Nephron (organoid): ENCODE data around the gene GNS.

Source experiments
- H3K27ac Mint-ChIP-seq, 3 experiments: 2 replicates each; pipeline ENCODE4 v1.8.0; 2020; ENCODE audit warnings: mixed read lengths in 3 of 3, mild to moderate bottlenecking in 2 of 3, moderate library complexity in 1 of 3
- H3K27me3 Mint-ChIP-seq: 2 replicates; pipeline ENCODE4 v1.8.0; 2021; ENCODE audit warnings: low read depth, mild to moderate bottlenecking, moderate library complexity, mixed read lengths
- H3K36me3 Mint-ChIP-seq: 2 replicates; pipeline ENCODE4 v1.8.0; 2020; ENCODE audit warnings: low read depth, mixed read lengths
- H3K4me1 Mint-ChIP-seq: 2 replicates; pipeline ENCODE4 v1.8.0; 2020; ENCODE audit warnings: mixed read lengths
- H3K4me3 Mint-ChIP-seq, 3 experiments: 2 replicates each; pipeline ENCODE4 v1.8.0; 2020; ENCODE audit warnings: mild to moderate bottlenecking in 3 of 3, mixed read lengths in 3 of 3, moderate library complexity in 2 of 3
- H3K9me3 Mint-ChIP-seq: 2 replicates; pipeline ENCODE4 v1.8.0; 2020; ENCODE audit warnings: mixed read lengths
- TF ChIP-seq, protein P1 (sequence below), 3 experiments: fragments of 200-600 bp; sonication (generic); IDR thresholded peaks; one replicate each; pipeline ENCODE4 v1.5.0; 2021; ENCODE audit warnings: antibody characterized with exemption in 3 of 3; ENCODE audit not compliant: unreplicated experiment in 3 of 3

The GNS gene

GRCh38 chr12:64736771-64737170 is 22.4 kb downstream of the GNS start:
- TF ChIP-seq, protein P1, sequence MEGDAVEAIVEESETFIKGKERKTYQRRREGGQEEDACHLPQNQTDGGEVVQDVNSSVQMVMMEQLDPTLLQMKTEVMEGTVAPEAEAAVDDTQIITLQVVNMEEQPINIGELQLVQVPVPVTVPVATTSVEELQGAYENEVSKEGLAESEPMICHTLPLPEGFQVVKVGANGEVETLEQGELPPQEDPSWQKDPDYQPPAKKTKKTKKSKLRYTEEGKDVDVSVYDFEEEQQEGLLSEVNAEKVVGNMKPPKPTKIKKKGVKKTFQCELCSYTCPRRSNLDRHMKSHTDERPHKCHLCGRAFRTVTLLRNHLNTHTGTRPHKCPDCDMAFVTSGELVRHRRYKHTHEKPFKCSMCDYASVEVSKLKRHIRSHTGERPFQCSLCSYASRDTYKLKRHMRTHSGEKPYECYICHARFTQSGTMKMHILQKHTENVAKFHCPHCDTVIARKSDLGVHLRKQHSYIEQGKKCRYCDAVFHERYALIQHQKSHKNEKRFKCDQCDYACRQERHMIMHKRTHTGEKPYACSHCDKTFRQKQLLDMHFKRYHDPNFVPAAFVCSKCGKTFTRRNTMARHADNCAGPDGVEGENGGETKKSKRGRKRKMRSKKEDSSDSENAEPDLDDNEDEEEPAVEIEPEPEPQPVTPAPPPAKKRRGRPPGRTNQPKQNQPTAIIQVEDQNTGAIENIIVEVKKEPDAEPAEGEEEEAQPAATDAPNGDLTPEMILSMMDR (IDR thresholded peaks at IDR 0.05; ENCODE audit: unreplicated experiment in 3 of 3) = no peak

DNA sequence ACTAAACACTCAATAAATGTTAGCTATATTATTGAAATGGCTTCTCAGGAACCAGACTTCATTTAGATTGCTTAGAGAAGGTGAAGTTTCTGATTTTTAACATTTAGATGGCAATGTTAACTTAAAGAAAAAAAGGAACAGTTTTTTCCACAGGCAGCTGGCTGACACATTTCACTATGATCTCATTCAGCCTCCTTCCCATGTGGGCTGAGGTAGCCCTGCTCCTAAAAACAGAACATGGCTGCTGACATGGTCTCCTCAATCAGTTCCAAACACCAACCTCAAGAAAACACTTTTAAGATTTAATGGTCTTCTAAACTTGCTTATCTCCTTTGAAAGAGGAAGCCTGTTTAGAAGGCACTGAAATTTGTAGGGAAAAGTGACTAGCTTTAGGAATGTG is 23.8 kb downstream of the GNS start:
- Mint-ChIP-seq H3K4me3 (no peak overlapping the region), H3K27me3 (no peaks in the 10 kb centered on the region), H3K9me3 (no peaks in the 10 kb centered on the region), H3K4me1 (peaks cover 19% of the 10 kb centered on the region), H3K36me3 (peaks cover 72% of the 10 kb centered on the region), H3K27ac (no peak overlapping the region)
- TF ChIP-seq, protein P1 (IDR thresholded peaks at IDR 0.05; ENCODE audit: unreplicated experiment in 3 of 3) = no peak

More at GRCh38 chr12:64736771-64737170, 22.4 kb downstream of the GNS start:
- Mint-ChIP-seq H3K27ac (no peak overlapping the region), H3K4me3 (no peak overlapping the region), H3K27me3 (no peaks in the 10 kb centered on the region), H3K9me3 (no peaks in the 10 kb centered on the region), H3K36me3 (peaks cover 72% of the 10 kb centered on the region), H3K4me1 (peaks cover 11% of the 10 kb centered on the region)

DNA sequence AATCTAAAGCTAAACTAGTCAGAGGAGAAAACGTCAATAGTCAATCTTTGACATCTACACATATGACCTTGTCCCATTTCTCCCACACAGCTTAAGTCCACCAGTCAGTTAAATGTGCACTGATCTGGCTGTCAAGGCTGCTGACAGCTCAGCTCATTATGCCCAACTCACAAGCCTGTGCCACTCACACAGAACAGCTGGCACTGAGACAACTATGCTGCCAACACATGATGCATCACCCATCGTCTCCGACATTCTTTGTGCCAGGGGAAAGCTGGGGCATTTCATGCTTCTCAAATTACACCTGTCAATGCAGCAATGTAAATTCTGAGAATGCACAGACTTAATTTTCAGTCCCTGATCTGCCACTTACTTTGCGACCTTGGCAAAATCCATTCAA is 25.3 kb downstream of the GNS start:
- no peak overlapping the region for H3K4me3 Mint-ChIP-seq
- H3K4me1 Mint-ChIP-seq = peaks cover 31% of the 10 kb centered on the region
- H3K36me3 Mint-ChIP-seq = peaks cover 65% of the 10 kb centered on the region
- no peaks in the 10 kb centered on the region for H3K27me3 Mint-ChIP-seq
- no peak overlapping the region for H3K27ac Mint-ChIP-seq
- TF ChIP-seq, protein P1 (IDR thresholded peaks at IDR 0.05; ENCODE audit: unreplicated experiment in 3 of 3) = no peak
- no peaks in the 10 kb centered on the region for H3K9me3 Mint-ChIP-seq

DNA sequence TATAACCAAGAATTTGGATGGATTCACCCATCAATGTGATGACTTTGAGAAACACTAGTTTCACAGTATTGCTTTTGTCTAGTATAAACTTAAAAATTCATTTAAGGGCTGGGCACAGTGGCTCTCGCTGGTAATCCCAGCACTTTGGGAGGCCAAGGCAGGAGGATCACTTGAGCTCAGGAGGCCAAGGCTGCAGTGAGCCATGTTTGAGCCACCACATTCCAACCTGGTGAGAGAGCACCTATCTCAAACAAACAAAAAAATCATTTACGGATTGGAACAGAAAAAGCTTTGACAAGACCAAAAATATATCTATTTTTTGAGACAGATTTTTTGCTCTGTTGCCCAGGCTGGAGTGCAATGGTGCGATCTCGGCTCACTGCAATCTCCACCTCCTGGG is 27.5 kb downstream of the GNS start:
- peaks cover 37% of the 10 kb centered on the region for H3K4me1 Mint-ChIP-seq
- H3K36me3 Mint-ChIP-seq = peaks cover 61% of the 10 kb centered on the region
- no peak overlapping the region for H3K4me3 Mint-ChIP-seq
- TF ChIP-seq, protein P1 (IDR thresholded peaks at IDR 0.05; ENCODE audit: unreplicated experiment in 3 of 3) = no peak
- no peaks in the 10 kb centered on the region for H3K27me3 Mint-ChIP-seq
- no peaks in the 10 kb centered on the region for H3K9me3 Mint-ChIP-seq
- no peak overlapping the region for H3K27ac Mint-ChIP-seq

DNA sequence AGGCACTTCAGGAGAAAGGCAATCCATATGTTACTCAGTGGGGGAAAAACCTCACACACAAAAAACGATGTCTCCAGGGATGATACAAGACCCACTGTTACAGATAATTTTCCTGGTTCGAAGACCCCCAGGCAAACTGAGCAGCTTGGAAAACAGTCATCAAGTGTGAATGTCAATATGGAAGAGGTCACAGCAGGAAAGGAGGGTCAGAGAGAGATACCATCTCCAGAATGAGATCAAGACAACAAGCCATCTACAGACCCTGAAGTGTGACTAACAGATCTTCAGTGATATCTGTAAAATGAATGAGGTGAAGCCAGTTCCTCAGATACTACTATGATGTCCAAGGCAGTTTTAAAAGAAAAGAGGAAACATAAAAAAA is 28.6 kb downstream of the GNS start:
- H3K4me1 Mint-ChIP-seq = peaks cover 37% of the 10 kb centered on the region
- TF ChIP-seq, protein P1 (IDR thresholded peaks at IDR 0.05; ENCODE audit: unreplicated experiment in 3 of 3) = no peak
- H3K4me3 Mint-ChIP-seq = no peak overlapping the region
- H3K27ac Mint-ChIP-seq = peak overlapping the region in 2 of 3 experiments; percentile 32 to 36
- H3K36me3 Mint-ChIP-seq = peaks cover 58% of the 10 kb centered on the region
- no peaks in the 10 kb centered on the region for H3K9me3 Mint-ChIP-seq
- no peaks in the 10 kb centered on the region for H3K27me3 Mint-ChIP-seq

DNA sequence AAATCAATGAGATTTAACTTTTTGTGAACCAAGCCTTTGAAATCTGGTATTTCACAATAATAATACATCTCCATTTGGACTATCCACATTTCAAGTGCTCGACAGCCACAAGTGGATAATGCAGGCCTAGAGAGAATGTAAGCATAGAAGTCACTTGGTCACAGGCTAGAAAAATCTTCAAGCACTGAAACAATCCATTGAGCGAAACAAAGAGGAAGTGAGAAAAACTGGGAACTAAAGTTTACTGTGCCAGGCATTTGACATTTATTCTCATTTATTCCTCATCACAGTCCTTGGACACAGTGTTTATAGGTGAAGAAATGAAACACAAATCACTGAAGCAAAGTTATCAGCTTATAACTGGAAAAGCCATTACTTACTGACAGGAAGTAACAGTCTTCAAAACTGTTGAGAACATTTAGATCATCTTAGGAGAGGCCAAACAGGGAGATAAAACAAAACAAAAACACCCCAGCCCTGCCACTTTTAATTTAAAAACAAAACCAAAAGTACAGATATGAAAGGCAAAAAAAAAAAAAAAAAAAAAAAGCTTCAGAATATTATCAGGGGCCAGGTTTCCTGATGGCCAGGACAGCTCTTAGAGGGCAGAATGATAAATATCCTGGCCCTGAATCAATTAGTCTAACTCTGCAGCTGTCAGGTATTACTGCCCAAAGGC is 29.2 kb downstream of the GNS start:
- H3K4me1 Mint-ChIP-seq = peaks cover 37% of the 10 kb centered on the region
- H3K27me3 Mint-ChIP-seq = no peaks in the 10 kb centered on the region
- no peak overlapping the region for H3K4me3 Mint-ChIP-seq
- TF ChIP-seq, protein P1 (IDR thresholded peaks at IDR 0.05; ENCODE audit: unreplicated experiment in 3 of 3) = no peak
- no peaks in the 10 kb centered on the region for H3K9me3 Mint-ChIP-seq
- peaks cover 63% of the 10 kb centered on the region for H3K36me3 Mint-ChIP-seq
- H3K27ac Mint-ChIP-seq = peak overlapping the region in 2 of 3 experiments; percentile 30 to 36
